Suprapubic skin (tissue), 3 donors: ENCODE results near the gene FES.
"Not testable (repeated sequence)": the region's sequence is repeated elsewhere in the genome, so short reads cannot be mapped to it uniquely, and the experiment has no call there.

ENCODE experiments used
- CTCF ChIP-seq, 2 donors: fragments of 200-600 bp in 1 of 2; fragments of 450-650 bp in 1 of 2; sonication (generic) in 1 of 2; IDR thresholded peaks; one replicate each; pipeline ENCODE4 v1.5.1; 2016 to 2019; ENCODE audit warnings: antibody characterized with exemption in 2 of 2, mild to moderate bottlenecking in 1 of 2, moderate library complexity in 1 of 2
- EP300 ChIP-seq: sonication (generic); formaldehyde crosslinking; IDR thresholded peaks from one replicate; pipeline ENCODE4 v1.6.1; 2017; ENCODE audit warnings: antibody characterized with exemption

- not testable (repeated sequence) for TF ChIP-seq EP300; CTCF (IDR thresholded peaks at IDR 0.05)
Measured at GRCh38 chr15:90897131-90897655, 12.9 kb downstream of the FES start.
